ENCODE measurements around the gene SPDYE16.
"Not testable (repeated sequence)": the region's sequence is repeated elsewhere in the genome, so short reads cannot be mapped to it uniquely, and the experiment has no call there.

- TF ChIP-seq CTCF, POLR2A (IDR thresholded peaks at IDR 0.05): not testable (repeated sequence)
These were observed 57.1 kb downstream of the SPDYE16 start for GRCh38 chr7:76485822-76486610.

All from adrenal gland (tissue), 5 donors.